ENCODE results near the gene BIK.

DNA sequence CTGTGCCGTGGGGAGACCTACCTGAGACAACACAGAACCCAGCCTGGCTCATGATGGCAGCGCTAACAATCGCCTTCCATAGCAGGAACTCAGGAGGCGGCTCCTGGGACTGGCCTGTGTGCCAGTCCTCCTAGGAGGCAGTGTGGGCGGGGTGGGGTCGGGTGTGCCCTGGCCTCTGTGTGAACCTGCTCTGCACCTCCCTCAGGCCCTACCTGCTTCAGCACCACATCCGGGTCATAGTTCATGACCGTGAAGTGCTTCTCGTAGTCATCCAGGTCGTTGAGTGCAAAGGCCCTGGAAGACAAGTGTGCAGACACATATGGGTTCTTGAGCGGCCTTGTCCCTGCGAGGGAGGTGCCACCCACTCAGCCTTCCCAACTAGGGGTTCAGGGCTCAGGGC is 61.1 kb downstream of the BIK start:
- TF ChIP-seq, protein P1, sequence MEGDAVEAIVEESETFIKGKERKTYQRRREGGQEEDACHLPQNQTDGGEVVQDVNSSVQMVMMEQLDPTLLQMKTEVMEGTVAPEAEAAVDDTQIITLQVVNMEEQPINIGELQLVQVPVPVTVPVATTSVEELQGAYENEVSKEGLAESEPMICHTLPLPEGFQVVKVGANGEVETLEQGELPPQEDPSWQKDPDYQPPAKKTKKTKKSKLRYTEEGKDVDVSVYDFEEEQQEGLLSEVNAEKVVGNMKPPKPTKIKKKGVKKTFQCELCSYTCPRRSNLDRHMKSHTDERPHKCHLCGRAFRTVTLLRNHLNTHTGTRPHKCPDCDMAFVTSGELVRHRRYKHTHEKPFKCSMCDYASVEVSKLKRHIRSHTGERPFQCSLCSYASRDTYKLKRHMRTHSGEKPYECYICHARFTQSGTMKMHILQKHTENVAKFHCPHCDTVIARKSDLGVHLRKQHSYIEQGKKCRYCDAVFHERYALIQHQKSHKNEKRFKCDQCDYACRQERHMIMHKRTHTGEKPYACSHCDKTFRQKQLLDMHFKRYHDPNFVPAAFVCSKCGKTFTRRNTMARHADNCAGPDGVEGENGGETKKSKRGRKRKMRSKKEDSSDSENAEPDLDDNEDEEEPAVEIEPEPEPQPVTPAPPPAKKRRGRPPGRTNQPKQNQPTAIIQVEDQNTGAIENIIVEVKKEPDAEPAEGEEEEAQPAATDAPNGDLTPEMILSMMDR (IDR thresholded peaks at IDR 0.05; ENCODE audit: low read length) = no peak
- no peak for TF ChIP-seq EZH2 (optimal IDR thresholded peaks at IDR 0.05; ENCODE audit: low read depth, low read length)

All from MM.1S (cell line).